AG20443 (cell line): Measurements from ENCODE around the gene PVALEF.
"Not testable (repeated sequence)": the region's sequence is repeated elsewhere in the genome, so short reads cannot be mapped to it uniquely, and the experiment has no call there.

Source experiments
- DNase-seq: peaks from one replicate; pipeline ENCODE4 v3.0.0; 2012; ENCODE audit warnings: low spot score, mixed read lengths

PVALEF gene

DNA sequence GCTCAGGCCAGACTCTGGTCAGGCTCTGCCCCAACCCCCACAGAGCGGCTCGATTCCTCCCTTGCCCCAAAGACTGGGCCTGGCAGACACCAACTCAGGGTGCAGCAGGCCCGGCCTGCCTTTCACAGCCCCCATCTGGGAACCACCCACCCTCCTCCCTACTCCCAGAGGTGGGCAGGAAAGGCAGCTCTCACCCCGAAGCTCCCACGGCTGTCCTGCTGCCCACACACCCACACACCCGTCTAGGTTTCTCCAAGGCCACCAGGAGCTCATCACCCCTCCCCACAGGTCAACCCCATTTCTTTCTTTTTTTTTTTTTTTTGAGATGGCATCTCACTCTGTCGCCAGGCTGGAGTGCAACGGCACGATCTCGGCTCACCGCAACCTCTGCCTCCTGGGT, 53.7 kb downstream of the PVALEF start:
- DNase-seq: no peak

- no peak for DNase-seq
Measured at GRCh38 chr17:81219476-81220180, 54.3 kb downstream of the PVALEF start.

DNA sequence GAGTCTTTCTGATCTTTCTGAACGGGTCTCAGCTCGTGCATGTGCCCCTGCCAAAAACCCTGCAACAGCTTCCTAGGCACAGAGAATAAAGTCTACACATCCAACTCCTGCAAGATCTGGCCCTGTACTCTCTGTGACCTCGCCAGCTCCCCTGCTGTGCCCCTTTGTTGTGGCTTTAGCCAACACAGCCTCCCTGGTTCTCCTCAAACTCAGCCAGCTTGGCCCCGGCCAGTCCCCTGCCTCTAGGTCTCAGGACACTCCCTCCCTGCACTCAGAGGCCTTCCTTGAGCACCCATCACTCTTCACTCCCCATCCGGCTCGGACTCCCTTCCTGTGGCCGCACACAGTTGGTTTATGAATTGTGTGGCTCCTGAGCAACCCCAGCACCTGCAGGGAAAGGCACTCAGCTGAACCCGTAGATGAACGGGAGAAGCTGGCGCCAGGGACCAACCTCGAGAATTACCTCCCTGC, 56.1 kb downstream of the PVALEF start:
- no peak for DNase-seq

DNA sequence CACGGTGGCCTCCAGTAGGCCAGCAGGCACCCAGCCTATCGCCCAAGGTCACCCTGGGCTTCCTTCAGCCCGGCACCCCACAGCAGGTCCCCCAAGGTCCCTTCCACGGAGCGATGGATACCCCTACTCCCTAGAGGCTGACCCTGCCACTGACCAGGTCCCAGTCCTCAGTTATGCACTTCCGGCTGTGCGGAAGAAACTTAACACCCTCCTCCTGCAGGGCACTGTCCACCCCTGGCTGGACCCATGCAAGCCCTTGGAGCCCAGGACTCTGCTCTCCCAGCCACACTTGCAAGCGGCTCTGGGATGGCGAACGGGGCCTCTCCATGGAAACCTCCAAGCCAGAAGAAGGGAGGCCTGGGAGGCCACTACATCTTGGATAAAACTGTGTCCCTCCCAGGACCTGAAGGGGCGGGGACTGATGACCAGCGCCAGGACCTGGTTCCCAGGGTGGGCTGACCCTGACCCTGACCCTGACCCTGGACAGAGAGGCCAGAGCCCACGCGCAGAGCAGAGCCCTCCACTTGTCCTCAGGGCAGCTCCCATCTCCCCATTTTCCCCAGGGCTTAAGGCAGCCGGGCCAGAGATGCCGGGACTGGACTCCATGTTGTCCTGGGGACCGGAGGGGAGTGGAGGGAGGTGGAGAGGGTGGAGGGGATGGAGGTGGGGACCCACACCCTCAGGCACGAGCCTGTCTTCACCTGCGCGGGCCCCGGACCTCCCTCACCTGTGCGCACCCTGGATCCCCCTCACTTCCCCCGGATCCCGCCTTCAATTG, 56.7 kb downstream of the PVALEF start:
- DNase-seq: peak; percentile 32

- no peak for DNase-seq
Measured at GRCh38 chr17:81222620-81222905, 57.3 kb downstream of the PVALEF start.

GRCh38 chr17:81222906-81223761, 57.8 kb downstream of the PVALEF start, which contains the start of gene CEP131:
Gene CEP131, minus strand, starts transcription at chr17:81222965. Its CDS starts 2,909 bp downstream, at chr17:81220056.
- DNase-seq: peak; percentile 100

DNA sequence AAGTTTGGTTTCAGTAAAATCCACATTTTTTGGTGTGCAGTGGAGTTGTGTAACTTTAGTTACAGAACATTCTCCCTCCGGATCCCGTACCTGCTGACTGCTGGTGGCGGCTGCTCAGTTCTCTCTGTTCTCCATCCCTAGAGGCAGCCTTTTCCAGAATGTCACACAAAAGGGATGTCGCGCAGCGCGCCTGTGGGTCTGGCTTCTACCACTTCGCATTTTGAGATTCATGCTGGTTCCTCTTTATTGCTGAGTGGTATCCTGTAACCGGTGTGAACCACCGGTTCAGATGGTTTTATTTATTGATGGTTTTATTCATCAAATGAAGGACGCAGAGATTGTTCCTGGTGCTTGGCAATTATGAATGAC, 58.4 kb downstream of the PVALEF start:
- no peak for DNase-seq

DNA sequence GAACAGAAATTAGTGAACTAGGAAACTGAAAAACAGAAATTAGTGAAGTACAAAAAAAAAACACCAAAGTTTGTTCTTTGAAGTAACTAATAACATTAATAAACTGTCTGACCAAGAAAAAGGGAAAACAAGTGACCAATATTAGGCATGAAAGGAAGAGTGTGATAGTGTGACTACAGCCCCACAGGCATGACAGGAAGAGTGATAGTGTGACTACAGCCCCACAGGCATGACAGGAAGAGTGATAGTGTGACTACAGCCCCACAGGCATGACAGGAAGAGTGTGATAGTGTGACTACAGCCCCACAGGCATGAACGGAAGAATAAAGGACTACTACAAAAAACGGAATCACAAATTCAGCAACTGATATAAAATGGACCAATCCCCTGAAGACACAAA, 62.3 kb downstream of the PVALEF start:
- DNase-seq: not testable (repeated sequence)

GRCh38 chr17:81228420-81228819, 63.1 kb downstream of the PVALEF start:
- no peak for DNase-seq

DNA sequence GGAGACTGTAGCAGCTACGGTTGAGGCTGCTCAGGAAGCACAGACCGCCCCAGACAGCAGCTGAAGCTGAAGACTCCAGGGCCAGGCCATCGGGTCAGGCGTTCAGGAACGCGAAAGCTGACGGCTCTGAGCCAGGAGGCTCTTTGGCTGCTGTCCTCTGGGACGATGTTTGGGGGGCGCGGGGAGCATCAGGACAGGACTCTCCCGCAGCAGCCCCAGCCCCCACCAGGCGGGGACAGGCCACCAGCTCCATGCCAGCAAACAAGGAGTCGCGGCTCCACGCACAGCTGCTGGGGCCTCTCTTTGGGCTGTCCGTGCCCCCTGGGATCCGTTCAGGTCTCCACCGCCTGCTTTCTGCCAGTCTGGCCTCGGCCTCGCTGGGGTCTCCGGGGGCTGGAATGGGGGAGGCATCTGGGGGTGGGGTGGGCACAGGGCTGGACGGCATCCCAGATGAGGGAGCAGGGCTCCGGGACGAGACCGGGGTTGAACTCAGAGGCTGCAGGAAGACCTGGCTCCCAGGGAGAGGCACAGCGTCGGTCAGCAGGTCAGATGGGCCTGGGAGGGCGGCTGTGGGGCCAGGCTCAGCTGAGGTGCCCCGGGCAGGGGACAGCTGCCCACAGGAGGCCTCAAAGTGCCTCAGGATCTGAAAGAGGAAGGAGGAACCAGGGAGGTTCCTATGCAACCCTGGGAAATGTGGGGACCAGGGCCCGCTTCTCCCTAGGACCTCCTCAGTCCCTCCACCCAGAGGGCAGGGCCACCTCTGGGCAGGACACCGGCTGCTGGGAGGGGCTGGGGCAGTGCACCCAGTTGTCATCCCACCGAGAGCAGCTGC, 63.7 kb downstream of the PVALEF start:
- DNase-seq: no peak

DNA sequence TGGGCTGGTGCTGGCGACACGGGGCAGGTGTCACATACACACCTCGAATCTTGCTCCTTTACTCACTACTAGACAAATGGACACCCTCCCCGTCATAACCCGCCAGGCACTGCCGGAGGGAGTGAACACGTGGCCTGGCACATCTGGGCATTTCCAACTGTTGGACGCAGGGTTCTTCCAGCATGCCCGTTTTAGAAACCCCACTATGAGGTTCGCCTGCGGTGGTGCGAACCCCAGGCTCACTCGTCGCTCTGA, 64.3 kb downstream of the PVALEF start:
- DNase-seq: no peak

- no peak for DNase-seq
Measured at GRCh38 chr17:81230043-81230820, 64.9 kb downstream of the PVALEF start.

GRCh38 chr17:81231121-81231645, 65.9 kb downstream of the PVALEF start:
- no peak for DNase-seq

GRCh38 chr17:81231766-81232581, 66.7 kb downstream of the PVALEF start:
- DNase-seq: no peak
